ENCODE data around the gene RCAN2. TPM values are rescaled to one million over a fixed set of nuclear protein-coding genes. Genes with fewer than 3 reads are reported as not detected.

RCAN2 gene
- total and polyA plus RNA-seq, 2 experiments from 2014 or later = 6.0 to 9.3 TPM

DNA sequence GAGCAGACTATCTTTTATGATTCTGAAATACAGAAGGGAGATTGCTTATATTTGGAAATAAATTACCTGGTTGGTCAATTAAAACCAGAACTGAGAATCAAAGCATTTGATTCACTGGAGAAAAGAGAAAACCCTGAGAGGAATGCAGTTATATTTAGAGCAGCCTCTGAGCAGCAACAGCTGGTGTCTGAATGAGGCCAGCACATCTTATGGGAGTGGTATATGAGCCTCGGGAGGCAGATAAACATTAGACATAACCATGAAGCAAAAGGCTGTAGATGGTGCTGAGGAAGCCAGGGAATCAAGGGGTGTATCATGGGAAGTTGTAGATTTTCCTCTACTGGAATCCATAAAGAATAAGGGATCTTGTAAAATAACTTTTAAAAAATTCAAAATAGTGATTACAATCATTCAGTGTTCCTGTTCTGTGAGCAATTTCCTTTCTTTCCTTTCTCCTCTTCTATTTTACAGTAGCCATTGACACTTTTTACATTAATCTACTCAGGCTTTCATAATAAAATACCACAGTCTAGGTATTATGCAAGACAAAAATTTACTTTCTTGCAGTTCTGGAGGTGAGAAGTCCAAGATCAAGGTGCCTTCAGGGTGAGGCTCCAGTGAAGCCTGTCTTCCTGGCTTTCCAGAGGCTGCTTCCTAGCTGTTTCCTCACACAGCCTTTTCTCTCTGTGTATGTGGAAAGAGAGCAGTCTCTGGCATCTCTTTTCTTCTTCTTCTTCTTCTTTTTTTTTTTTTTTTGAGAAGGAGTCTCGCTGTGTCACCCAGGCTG is 287.7 kb downstream of the RCAN2 start:
- H2AFZ ChIP-seq = no peak overlapping the region
- no peak overlapping the region for H3K27ac Mint-ChIP-seq
- H3K4me3 ChIP-seq = no peak overlapping the region
- no peaks in the 10 kb centered on the region for H3K27me3 ChIP-seq (ENCODE audit: insufficient read depth)
- ATAC-seq = no peak
- TF ChIP-seq ZNF331 (CRISPR knock-in tag; IDR thresholded peaks at IDR 0.05; ENCODE audit: low read depth) (no peak), CREB1 (CRISPR knock-in tag; IDR thresholded peaks at IDR 0.05; ENCODE audit: low read depth) (no peak), JUNB (IDR thresholded peaks at IDR 0.05; ENCODE audit: unreplicated experiment) (no peak), EZH2phosphoT487 (IDR thresholded peaks at IDR 0.05; ENCODE audit: unreplicated experiment) (no peak)
- H3K4me1 ChIP-seq (ENCODE audit: insufficient read depth) = peaks cover 5% of the 10 kb centered on the region
- no peaks in the 10 kb centered on the region for H3K36me3 Mint-ChIP-seq (ENCODE audit: low read depth)
- H3K27ac ChIP-seq (ENCODE audit: low read depth) = no peak overlapping the region
- H3K9me3 Mint-ChIP-seq = no peaks in the 10 kb centered on the region; the same call in 2 of the 3 replicates
- H3K4me3 Mint-ChIP-seq = no peak overlapping the region
- H3K4me2 ChIP-seq = no peak overlapping the region
- 0 out of 3 replicates have a peak, but pooled peaks cover 3% of the 10 kb centered on the region for H3K4me1 Mint-ChIP-seq
- H3K9me2 ChIP-seq (ENCODE audit: insufficient read depth) = 0 out of 2 replicates have a peak, but pooled peaks cover 7% of the 10 kb centered on the region
- H4K20me1 ChIP-seq (replicated peaks; ENCODE audit: insufficient read depth) = no peaks in the 10 kb centered on the region
- H3K36me3 ChIP-seq (ENCODE audit: insufficient read depth) = no peaks in the 10 kb centered on the region
- H3K79me2 ChIP-seq (replicated peaks; ENCODE audit: insufficient read depth) = no peaks in the 10 kb centered on the region
- DNase-seq (ENCODE audit: low spot score) = no peak
- H3K27me3 Mint-ChIP-seq (ENCODE audit: insufficient read depth, low read depth, poor library complexity) = no peaks in the 10 kb centered on the region
- H3F3A ChIP-seq (replicated peaks; ENCODE audit: low read depth) = no peaks in the 10 kb centered on the region

DNA sequence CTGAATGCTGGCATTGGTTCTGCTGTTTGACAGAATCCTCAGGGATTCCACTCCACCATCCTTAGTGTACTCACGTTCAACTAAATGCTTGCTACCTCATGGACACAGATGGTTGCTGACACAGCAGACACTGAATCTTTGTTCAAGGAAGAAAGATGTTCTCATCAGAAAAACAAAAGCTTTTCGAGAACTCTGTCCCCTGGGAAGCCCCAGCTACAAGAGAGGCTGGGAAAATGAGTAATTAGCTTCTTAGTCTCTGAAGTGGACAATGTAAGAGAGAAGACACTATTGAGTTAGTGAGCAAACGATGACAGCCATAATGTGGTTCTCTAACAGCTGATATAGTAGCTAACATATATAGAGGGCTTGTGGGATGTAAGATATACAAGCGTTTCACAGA is 289.5 kb downstream of the RCAN2 start:
- Histone ChIP-seq H4K20me1 (replicated peaks; ENCODE audit: insufficient read depth) (no peaks in the 10 kb centered on the region), H3K4me3 (no peak overlapping the region), H2AFZ (no peak overlapping the region), H3F3A (replicated peaks; ENCODE audit: low read depth) (no peaks in the 10 kb centered on the region), H3K27me3 (ENCODE audit: insufficient read depth) (no peaks in the 10 kb centered on the region), H3K79me2 (replicated peaks; ENCODE audit: insufficient read depth) (no peaks in the 10 kb centered on the region), H3K27ac (ENCODE audit: low read depth) (no peak overlapping the region), H3K4me2 (no peak overlapping the region), H3K36me3 (ENCODE audit: insufficient read depth) (no peaks in the 10 kb centered on the region), H3K4me1 (ENCODE audit: insufficient read depth) (peaks cover 9% of the 10 kb centered on the region), H3K9me2 (ENCODE audit: insufficient read depth) (0 out of 2 replicates have a peak, but pooled peaks cover 19% of the 10 kb centered on the region)
- DNase-seq (ENCODE audit: low spot score) (no peak), ATAC-seq (no peak)
- peaks cover 15% of the 10 kb centered on the region; the same call in 2 of the 3 replicates for H3K4me1 Mint-ChIP-seq
- peaks cover 4% of the 10 kb centered on the region; the same call in 2 of the 3 replicates for H3K36me3 Mint-ChIP-seq (ENCODE audit: low read depth)
- no peaks in the 10 kb centered on the region for H3K27me3 Mint-ChIP-seq (ENCODE audit: insufficient read depth, low read depth, poor library complexity)
- peaks cover 6% of the 10 kb centered on the region; the same call in 1 of the 3 replicates for H3K9me3 Mint-ChIP-seq
- H3K27ac Mint-ChIP-seq = no peak overlapping the region
- H3K4me3 Mint-ChIP-seq = no peak overlapping the region
- TF ChIP-seq EZH2 (IDR thresholded peaks at IDR 0.05; ENCODE audit: low read depth, unreplicated experiment) = no peak
- TF ChIP-seq, protein P1, sequence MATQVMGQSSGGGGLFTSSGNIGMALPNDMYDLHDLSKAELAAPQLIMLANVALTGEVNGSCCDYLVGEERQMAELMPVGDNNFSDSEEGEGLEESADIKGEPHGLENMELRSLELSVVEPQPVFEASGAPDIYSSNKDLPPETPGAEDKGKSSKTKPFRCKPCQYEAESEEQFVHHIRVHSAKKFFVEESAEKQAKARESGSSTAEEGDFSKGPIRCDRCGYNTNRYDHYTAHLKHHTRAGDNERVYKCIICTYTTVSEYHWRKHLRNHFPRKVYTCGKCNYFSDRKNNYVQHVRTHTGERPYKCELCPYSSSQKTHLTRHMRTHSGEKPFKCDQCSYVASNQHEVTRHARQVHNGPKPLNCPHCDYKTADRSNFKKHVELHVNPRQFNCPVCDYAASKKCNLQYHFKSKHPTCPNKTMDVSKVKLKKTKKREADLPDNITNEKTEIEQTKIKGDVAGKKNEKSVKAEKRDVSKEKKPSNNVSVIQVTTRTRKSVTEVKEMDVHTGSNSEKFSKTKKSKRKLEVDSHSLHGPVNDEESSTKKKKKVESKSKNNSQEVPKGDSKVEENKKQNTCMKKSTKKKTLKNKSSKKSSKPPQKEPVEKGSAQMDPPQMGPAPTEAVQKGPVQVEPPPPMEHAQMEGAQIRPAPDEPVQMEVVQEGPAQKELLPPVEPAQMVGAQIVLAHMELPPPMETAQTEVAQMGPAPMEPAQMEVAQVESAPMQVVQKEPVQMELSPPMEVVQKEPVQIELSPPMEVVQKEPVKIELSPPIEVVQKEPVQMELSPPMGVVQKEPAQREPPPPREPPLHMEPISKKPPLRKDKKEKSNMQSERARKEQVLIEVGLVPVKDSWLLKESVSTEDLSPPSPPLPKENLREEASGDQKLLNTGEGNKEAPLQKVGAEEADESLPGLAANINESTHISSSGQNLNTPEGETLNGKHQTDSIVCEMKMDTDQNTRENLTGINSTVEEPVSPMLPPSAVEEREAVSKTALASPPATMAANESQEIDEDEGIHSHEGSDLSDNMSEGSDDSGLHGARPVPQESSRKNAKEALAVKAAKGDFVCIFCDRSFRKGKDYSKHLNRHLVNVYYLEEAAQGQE (IDR thresholded peaks at IDR 0.05; ENCODE audit: unreplicated experiment) = no peak
- no peak for TF ChIP-seq POLR2AphosphoS5 (IDR thresholded peaks at IDR 0.05; ENCODE audit: low read depth)
- TF ChIP-seq, protein P2, sequence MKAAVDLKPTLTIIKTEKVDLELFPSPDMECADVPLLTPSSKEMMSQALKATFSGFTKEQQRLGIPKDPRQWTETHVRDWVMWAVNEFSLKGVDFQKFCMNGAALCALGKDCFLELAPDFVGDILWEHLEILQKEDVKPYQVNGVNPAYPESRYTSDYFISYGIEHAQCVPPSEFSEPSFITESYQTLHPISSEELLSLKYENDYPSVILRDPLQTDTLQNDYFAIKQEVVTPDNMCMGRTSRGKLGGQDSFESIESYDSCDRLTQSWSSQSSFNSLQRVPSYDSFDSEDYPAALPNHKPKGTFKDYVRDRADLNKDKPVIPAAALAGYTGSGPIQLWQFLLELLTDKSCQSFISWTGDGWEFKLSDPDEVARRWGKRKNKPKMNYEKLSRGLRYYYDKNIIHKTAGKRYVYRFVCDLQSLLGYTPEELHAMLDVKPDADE (IDR thresholded peaks at IDR 0.05) = no peak
- no peak for TF ChIP-seq ZNF331 (CRISPR knock-in tag; IDR thresholded peaks at IDR 0.05; ENCODE audit: low read depth)
- TF ChIP-seq, protein P3, sequence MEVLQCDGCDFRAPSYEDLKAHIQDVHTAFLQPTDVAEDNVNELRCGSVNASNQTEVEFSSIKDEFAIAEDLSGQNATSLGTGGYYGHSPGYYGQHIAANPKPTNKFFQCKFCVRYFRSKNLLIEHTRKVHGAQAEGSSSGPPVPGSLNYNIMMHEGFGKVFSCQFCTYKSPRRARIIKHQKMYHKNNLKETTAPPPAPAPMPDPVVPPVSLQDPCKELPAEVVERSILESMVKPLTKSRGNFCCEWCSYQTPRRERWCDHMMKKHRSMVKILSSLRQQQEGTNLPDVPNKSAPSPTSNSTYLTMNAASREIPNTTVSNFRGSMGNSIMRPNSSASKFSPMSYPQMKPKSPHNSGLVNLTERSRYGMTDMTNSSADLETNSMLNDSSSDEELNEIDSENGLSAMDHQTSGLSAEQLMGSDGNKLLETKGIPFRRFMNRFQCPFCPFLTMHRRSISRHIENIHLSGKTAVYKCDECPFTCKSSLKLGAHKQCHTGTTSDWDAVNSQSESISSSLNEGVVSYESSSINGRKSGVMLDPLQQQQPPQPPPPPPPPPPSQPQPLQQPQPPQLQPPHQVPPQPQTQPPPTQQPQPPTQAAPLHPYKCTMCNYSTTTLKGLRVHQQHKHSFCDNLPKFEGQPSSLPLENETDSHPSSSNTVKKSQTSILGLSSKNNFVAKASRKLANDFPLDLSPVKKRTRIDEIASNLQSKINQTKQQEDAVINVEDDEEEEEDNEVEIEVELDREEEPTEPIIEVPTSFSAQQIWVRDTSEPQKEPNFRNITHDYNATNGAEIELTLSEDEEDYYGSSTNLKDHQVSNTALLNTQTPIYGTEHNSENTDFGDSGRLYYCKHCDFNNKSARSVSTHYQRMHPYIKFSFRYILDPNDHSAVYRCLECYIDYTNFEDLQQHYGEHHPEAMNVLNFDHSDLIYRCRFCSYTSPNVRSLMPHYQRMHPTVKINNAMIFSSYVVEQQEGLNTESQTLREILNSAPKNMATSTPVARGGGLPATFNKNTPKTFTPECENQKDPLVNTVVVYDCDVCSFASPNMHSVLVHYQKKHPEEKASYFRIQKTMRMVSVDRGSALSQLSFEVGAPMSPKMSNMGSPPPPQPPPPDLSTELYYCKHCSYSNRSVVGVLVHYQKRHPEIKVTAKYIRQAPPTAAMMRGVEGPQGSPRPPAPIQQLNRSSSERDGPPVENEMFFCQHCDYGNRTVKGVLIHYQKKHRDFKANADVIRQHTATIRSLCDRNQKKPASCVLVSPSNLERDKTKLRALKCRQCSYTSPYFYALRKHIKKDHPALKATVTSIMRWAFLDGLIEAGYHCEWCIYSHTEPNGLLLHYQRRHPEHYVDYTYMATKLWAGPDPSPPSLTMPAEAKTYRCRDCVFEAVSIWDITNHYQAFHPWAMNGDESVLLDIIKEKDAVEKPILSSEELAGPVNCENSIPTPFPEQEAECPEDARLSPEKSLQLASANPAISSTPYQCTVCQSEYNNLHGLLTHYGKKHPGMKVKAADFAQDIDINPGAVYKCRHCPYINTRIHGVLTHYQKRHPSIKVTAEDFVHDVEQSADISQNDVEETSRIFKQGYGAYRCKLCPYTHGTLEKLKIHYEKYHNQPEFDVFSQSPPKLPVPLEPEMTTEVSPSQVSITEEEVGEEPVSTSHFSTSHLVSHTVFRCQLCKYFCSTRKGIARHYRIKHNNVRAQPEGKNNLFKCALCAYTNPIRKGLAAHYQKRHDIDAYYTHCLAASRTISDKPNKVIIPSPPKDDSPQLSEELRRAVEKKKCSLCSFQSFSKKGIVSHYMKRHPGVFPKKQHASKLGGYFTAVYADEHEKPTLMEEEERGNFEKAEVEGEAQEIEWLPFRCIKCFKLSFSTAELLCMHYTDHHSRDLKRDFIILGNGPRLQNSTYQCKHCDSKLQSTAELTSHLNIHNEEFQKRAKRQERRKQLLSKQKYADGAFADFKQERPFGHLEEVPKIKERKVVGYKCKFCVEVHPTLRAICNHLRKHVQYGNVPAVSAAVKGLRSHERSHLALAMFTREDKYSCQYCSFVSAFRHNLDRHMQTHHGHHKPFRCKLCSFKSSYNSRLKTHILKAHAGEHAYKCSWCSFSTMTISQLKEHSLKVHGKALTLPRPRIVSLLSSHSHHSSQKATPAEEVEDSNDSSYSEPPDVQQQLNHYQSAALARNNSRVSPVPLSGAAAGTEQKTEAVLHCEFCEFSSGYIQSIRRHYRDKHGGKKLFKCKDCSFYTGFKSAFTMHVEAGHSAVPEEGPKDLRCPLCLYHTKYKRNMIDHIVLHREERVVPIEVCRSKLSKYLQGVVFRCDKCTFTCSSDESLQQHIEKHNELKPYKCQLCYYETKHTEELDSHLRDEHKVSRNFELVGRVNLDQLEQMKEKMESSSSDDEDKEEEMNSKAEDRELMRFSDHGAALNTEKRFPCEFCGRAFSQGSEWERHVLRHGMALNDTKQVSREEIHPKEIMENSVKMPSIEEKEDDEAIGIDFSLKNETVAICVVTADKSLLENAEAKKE (CRISPR knock-in tag; IDR thresholded peaks at IDR 0.05) = no peak
- no peak for TF ChIP-seq ZNF114 (CRISPR knock-in tag; IDR thresholded peaks at IDR 0.05)
- no peak for TF ChIP-seq JUNB (IDR thresholded peaks at IDR 0.05; ENCODE audit: unreplicated experiment)
